ENCODE data around the gene TGFB3. TPM values are rescaled to one million over a fixed set of nuclear protein-coding genes. Genes with fewer than 3 reads are reported as not detected.

The TGFB3 gene
- total and polyA plus RNA-seq, 9 of the 15 experiments (the other 6 are each of a cell fraction or from before 2014, with no cell fraction given) = 0.39 to 2.0 (median 1.0) TPM

DNA sequence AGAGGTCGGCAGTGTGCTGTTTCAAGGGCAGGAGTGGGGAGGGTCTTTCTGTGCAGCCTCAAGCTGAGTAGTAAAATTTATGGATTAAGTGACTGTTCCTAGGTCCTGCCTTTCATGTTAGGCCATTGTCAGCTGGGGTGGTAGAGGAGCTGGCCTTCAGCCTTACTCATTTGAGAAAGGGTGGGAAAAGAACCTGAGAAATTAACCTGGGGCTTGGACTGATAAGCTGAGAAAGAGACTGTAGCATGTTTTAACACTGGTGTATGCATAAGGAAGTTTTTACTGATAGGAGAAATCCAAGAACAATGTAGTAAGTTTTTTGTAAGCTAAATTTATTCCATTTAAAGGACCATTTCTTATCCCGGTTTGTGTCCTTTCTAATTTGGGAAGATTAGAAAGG, 24.5 kb upstream of the TGFB3 start:
- CTCF ChIA-PET (ENCODE audit: low intra/inter-chr PET ratio) = no interaction called here
- intact Hi-C loops (cut with micrococcal nuclease) = no loop called here
- in situ Hi-C loops (cut with MboI) = no loop called here

More for the DNA sequence above, 24.5 kb upstream of the TGFB3 start:
- no peak overlapping the region for H2AFZ ChIP-seq (ENCODE audit: low read depth, low read length)
- H3K27me3 ChIP-seq (ENCODE audit: control insufficient read depth in 2 of 2, insufficient read depth in 2 of 2, low read length in 2 of 2) = no peaks in the 10 kb centered on the region
- DNase-seq (ENCODE audit: extremely low read depth in 1 of 4, low spot score in 3 of 4) (no peak), ATAC-seq (no peak), FAIRE-seq (no peak)
- H3K4me2 ChIP-seq (ENCODE audit: insufficient read depth, low read length) = no peak overlapping the region
- H3K9me1 ChIP-seq (ENCODE audit: control insufficient read depth, insufficient read depth, low read length) = no peaks in the 10 kb centered on the region
- H3K9me3 ChIP-seq (replicated peaks; ENCODE audit: control insufficient read depth, insufficient read depth, low read depth, low read length) = no peaks in the 10 kb centered on the region
- H3K4me1 ChIP-seq (replicated peaks in 1 of 2; ENCODE audit: control insufficient read depth in 2 of 2, insufficient read depth in 2 of 2, low read length in 2 of 2) = no peaks in the 10 kb centered on the region
- H3K9ac ChIP-seq (ENCODE audit: insufficient read depth in 1 of 2, low read depth in 2 of 2, low read length in 2 of 2) = no peak overlapping the region
- TF ChIP-seq ZNF699 (CRISPR knock-in tag; IDR thresholded peaks at IDR 0.05; ENCODE audit: insufficient replicate concordance) (no peak), PPARD (CRISPR knock-in tag; IDR thresholded peaks at IDR 0.05) (no peak), PHTF2 (CRISPR knock-in tag; IDR thresholded peaks at IDR 0.05) (no peak), TEAD4 (IDR thresholded peaks at IDR 0.05; ENCODE audit: low read length) (no peak), TEAD4 (CRISPR knock-in tag; IDR thresholded peaks at IDR 0.05; ENCODE audit: borderline replicate concordance) (no peak), ZNF431 (CRISPR knock-in tag; IDR thresholded peaks at IDR 0.05) (no peak), SETDB1 (IDR thresholded peaks at IDR 0.05; ENCODE audit: low read length) (no peak), MAFG (tag; conservative IDR thresholded peaks at IDR 0.05) (no peak), EWSR1 (IDR thresholded peaks at IDR 0.05; ENCODE audit: borderline replicate concordance, low read depth, partially characterized antibody) (no peak)
- TF ChIP-seq, protein P1, sequence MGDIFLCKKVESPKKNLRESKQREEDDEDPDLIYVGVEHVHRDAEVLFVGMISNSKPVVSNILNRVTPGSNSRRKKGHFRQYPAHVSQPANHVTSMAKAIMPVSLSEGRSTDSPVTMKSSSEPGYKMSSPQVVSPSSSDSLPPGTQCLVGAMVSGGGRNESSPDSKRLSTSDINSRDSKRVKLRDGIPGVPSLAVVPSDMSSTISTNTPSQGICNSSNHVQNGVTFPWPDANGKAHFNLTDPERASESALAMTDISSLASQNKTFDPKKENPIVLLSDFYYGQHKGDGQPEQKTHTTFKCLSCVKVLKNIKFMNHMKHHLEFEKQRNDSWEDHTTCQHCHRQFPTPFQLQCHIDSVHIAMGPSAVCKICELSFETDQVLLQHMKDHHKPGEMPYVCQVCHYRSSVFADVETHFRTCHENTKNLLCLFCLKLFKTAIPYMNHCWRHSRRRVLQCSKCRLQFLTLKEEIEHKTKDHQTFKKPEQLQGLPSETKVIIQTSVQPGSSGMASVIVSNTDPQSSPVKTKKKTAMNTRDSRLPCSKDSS (IDR thresholded peaks at IDR 0.05; ENCODE audit: low read depth, partially characterized antibody) = no peak
- no TSS peak for BruUV-seq (replicated peaks)
- H4K20me1 ChIP-seq (replicated peaks; ENCODE audit: control insufficient read depth, insufficient read depth, low read length) = no peaks in the 10 kb centered on the region
- 37% methylated on average over 2 of the region's 2 CpGs for WGBS (ENCODE audit: insufficient coverage, low coverage, missing lambda C conversion rate)
- H3K27ac ChIP-seq (ENCODE audit: extremely low read depth, low read depth, low read length) = no peak overlapping the region
- no peaks in the 10 kb centered on the region for H3K36me3 ChIP-seq (ENCODE audit: control insufficient read depth, insufficient read depth, low read length)
- no peaks in the 10 kb centered on the region for H3K79me2 ChIP-seq (ENCODE audit: control insufficient read depth, insufficient read depth, low read length)
- POLR2A ChIA-PET = no interaction called here
- H3K4me3 ChIP-seq = no peak overlapping the region

Data from K562 (cell line).